GM12875 (cell line): ENCODE results near the gene PDZRN3.

Experiments
- H3K4me3 ChIP-seq: one replicate; pipeline ENCODE4 v1.5.1; 2011; ENCODE audit warnings: low read depth, low read length, control low read depth
- CTCF ChIP-seq: IDR thresholded peaks from 2 replicates; pipeline ENCODE4 v1.5.1; 2011; ENCODE audit warnings: low read depth, mild to moderate bottlenecking, control low read depth, inconsistent platforms, low read length, moderate library complexity, borderline replicate concordance; ENCODE audit not compliant: insufficient read depth

Gene PDZRN3

DNA sequence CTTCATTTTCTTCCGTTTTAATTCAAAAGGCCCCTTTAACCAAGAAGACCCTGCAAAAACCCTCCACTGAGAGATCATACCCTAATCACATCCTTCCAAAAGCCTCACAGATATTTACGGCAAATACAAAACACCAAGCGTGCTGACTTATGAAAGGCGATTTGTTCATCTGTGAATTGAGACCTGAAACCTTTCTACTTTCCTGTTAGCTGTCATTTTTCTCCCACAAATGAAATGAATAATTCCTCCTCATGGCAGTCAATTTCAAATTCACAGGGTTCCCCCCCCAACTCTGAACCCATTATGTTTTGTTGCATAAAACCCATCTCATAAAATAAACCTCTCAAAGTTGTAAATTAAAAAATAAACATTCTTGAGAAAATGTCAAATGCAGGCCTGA is 149.6 kb downstream of the PDZRN3 start:
- no peak for TF ChIP-seq CTCF
- no peak overlapping the region for H3K4me3 ChIP-seq

GRCh38 chr3:73474619-73475018 is 150.1 kb downstream of the PDZRN3 start:
- TF ChIP-seq CTCF: no peak

DNA sequence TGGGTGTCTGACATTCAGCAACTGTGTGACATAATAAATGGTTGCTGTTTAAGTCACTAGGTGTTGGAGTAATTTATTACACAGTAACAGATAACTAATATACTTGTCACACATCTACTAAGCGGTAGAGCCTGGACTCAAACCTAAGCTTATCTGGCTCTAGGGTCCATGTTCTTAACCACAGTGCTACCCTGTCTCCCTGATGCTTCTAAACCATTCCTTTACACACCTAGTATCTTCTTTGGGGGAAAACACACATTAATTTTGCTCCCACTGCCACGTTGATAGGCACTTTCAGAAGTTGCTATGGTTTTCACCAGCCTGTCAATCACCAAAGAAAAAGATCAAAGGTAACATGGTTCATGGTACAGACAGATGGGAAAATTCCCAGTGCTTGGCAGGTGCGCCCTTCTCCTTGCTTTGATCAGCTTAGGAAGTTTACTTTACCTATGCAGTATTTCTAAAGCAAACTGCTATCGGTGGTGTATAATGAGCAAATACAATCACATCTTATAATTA is 150.8 kb downstream of the PDZRN3 start:
- no peak for TF ChIP-seq CTCF
- no peak overlapping the region for H3K4me3 ChIP-seq

More at GRCh38 chr3:73474619-73475018, 150.1 kb downstream of the PDZRN3 start:
- no peak overlapping the region for H3K4me3 ChIP-seq

DNA sequence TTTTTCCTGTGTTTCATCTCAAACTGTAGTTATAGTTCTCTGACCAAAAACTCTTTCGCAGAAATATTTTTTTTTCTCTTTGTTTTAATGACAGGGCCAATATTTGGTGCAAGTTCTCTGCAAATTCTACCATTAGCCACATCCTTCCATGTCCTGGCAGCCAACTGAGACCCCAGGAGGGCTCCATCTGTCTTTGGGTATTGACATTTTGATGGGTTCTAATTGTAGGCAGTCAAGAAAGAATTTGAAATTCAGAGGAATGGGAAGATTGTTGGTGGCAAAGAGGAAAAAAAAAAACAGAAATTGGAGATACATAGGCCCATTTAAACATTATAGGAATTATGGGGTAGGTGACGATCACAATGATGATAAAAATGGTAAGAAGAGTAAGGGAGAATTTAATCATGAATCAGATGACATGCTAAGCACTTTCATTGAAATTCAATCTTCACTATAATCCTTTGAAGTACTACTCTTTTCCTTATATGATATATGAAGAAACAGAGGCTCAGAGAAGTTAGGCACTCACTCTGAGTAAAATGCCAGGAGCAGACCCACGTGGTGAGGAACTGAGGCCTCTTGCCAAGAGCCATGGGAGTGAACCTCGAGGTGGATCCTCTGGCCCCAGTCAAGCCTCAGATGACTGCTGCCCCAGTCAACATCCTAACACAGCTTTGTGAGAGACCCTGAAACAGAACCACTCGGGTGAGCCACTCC is 151.4 kb downstream of the PDZRN3 start:
- no peak overlapping the region for H3K4me3 ChIP-seq
- no peak for TF ChIP-seq CTCF

DNA sequence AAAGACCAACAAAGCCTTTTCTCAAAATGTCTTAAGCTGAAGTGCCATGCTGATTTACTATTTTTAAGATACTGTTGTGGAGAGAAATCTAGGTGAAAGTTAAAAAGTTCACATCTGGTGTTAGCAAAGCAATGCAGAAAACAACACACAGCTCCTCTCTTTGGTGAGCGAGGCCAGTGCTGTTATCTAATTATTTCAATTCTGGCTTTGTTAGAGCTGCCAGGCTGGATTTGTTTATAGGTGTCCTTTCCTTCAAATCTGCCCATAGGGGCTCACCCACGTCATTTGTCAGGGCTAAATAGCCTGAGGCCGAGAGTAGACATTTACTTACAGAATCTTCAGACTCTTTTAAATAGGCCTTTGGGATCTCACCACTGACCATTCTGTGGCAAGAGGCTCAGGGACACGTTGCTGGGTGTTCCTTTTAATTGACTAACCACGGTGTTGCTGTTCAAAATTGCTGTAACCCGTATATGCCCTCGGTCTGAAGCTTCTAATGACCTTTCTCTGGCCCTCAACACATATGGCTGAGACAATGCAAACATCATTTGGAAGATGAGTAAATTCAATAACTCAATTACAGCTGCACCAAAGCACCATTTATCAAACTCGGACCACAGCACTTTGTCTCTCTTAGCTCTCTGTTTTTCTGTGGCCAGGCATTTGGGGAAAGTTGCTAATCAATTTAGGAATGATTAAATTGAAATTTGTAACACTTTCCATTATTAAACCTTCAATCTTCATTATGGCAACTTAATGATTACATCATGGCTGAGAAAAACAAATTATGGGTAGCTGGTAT is 152.6 kb downstream of the PDZRN3 start:
- H3K4me3 ChIP-seq: no peak overlapping the region
- TF ChIP-seq CTCF: no peak

DNA sequence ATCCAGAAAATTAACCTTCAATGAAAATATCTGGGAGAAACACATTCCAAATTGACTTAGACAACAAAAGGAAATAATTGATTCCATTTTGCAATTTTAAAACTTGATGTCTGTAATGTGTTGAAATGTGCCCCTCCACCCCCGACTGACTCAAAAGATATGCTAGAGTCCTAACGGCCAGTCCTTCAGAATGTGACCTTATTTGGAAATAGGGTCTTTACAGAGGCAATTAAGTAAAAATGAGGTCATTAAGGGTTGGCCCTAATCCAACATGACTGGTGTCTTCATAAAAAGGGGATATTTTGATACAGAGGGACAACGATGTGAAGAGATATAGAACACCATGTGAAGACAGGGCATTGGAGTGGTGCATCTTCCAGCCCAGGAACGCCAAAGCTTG is 153.9 kb downstream of the PDZRN3 start:
- no peak for TF ChIP-seq CTCF
- no peak overlapping the region for H3K4me3 ChIP-seq
